Measurements from ENCODE around the gene C1orf210. TPM values are rescaled to one million over a fixed set of nuclear protein-coding genes. Genes with fewer than 3 reads are reported as not detected.

Gene C1orf210
- total and polyA plus RNA-seq, 12 donors, result not detected

DNA sequence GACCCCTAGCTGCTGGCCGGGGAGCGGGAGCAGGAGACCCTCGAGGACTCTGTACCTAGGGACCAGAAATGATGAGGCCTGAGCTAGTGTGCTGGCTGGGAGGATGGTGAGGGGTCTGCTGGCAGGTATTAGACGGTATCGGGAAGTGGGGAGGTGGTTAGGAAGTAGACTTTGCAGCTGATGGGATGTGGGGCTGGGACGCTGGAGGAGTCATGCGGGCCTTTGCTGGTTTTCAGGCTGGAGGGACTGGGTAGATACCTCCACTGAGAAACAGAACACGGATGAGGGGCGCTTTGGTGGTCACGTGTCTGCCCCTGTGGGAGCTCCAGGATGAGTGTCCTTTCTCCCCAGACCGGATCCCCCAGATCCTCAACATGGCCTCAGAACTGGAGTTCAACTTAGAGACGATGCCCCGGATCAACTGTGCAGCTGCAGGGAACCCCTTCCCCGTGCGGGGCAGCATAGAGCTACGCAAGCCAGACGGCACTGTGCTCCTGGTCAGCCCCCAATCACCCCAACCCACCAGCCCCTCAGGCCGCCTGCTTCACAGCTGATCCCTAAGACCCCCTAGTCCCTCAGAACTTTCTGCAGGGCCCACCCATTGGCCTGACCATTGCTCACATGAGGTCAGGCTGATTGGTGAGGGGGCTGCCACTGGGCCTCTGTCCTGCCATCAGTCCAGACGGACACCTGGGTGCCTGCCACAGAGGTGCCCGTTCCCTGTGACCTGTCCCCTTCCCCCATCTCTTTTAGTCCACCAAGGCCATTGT, 23.4 kb upstream of the C1orf210 start:
- Histone ChIP-seq H3K27me3 (no peaks in the 10 kb centered on the region), H3K27ac (no peak overlapping the region), H3K9me3 (replicated peaks in 1 of 3) (no peaks in the 10 kb centered on the region), H3K36me3 (replicated peaks in 1 of 2) (no peaks in the 10 kb centered on the region), H3K4me1 (replicated peaks in 1 of 2) (no peaks in the 10 kb centered on the region), H3K4me3 (no peak overlapping the region)
- no peak for TF ChIP-seq POLR2A (IDR thresholded peaks at IDR 0.05)
- TF ChIP-seq, protein P1, sequence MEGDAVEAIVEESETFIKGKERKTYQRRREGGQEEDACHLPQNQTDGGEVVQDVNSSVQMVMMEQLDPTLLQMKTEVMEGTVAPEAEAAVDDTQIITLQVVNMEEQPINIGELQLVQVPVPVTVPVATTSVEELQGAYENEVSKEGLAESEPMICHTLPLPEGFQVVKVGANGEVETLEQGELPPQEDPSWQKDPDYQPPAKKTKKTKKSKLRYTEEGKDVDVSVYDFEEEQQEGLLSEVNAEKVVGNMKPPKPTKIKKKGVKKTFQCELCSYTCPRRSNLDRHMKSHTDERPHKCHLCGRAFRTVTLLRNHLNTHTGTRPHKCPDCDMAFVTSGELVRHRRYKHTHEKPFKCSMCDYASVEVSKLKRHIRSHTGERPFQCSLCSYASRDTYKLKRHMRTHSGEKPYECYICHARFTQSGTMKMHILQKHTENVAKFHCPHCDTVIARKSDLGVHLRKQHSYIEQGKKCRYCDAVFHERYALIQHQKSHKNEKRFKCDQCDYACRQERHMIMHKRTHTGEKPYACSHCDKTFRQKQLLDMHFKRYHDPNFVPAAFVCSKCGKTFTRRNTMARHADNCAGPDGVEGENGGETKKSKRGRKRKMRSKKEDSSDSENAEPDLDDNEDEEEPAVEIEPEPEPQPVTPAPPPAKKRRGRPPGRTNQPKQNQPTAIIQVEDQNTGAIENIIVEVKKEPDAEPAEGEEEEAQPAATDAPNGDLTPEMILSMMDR (IDR thresholded peaks at IDR 0.05), result no peak
- intact Hi-C loops (cut with DNase I), result no loop called here
- 94 to 95% (median 95%) methylated on average over 13 to 20 of the region's 20 CpGs for WGBS, 4 donors
- DNase-seq, result peak in 1 of 7 donors; percentile 7

DNA sequence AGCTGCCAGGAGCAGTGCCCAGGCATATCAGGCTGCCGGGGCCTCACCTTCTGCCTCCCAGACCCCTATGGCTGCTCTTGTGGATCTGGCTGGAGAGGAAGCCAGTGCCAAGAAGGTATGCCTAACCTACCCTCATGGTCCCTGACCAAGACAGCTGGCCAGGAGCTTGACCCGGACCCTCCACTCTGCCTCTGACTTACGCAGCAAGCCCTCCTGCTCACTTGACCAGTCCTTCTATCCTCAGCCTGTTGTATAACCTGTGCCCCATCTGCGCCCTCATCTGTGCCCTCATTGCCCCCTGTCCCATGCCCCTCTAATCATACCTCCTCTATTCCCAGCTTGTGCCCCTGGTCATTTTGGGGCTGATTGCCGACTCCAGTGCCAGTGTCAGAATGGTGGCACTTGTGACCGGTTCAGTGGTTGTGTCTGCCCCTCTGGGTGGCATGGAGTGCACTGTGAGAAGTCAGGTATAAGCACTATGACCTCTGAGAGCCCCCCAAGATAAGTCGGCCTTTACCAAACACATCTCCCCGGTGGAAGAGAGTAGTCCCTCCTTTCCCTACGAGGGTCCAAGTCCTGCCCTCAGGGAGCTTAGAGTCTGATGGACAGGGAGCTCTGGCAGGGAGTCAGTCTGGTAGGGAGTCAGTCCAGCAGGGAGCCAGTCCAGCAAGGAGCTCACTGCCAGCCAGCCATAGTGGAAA, 22.2 kb upstream of the C1orf210 start:
- Histone ChIP-seq H3K27me3 (no peaks in the 10 kb centered on the region), H3K36me3 (replicated peaks in 1 of 2) (no peaks in the 10 kb centered on the region), H3K27ac (no peak overlapping the region), H3K9me3 (replicated peaks in 1 of 3) (no peaks in the 10 kb centered on the region), H3K4me3 (no peak overlapping the region), H3K4me1 (replicated peaks in 1 of 2) (no peaks in the 10 kb centered on the region)
- intact Hi-C loops (cut with DNase I), result no loop called here
- TF ChIP-seq, protein P1 (IDR thresholded peaks at IDR 0.05), result no peak
- TF ChIP-seq POLR2A (IDR thresholded peaks at IDR 0.05), result no peak
- DNase-seq, result peak in 1 of 7 donors; percentile 12
- WGBS, 4 donors, result 86 to 94% (median 91%) methylated on average over 5 to 9 of the region's 9 CpGs

DNA sequence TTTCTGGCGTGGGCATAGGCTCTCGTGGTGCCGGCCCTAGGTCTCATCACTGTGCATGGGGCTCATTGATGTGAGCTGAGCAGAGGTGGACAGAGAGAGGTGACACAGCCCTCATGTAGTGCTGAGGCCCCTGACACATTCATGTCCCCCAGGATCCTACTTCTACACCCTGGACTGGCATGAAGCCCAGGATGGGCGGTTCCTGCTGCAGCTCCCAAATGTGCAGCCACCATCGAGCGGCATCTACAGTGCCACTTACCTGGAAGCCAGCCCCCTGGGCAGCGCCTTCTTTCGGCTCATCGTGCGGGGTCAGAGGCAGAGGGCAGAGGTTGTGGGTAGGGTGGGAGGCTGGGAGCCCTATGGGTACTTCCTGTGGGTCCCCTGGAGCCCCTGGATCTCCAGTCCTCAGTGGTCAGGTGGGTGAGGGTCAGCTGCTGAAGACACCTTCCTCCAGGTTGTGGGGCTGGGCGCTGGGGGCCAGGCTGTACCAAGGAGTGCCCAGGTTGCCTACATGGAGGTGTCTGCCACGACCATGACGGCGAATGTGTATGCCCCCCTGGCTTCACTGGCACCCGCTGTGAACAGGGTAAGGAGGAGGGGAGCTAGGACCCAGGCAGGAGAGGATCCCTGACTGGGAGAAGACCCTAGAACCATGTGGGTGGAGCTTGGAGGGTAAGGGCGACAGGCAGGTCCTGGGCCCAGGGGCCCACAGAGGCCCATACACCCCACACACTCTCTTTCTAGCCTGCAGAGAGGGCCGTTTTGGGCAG, 21.5 kb upstream of the C1orf210 start:
- no peak overlapping the region for H3K27ac ChIP-seq
- H3K36me3 ChIP-seq (replicated peaks in 1 of 2), result no peaks in the 10 kb centered on the region
- no peaks in the 10 kb centered on the region for H3K9me3 ChIP-seq (replicated peaks in 1 of 3)
- H3K27me3 ChIP-seq, result no peaks in the 10 kb centered on the region
- 78 to 93% (median 86%) methylated on average over 9 to 17 of the region's 17 CpGs for WGBS, 4 donors
- H3K4me1 ChIP-seq (replicated peaks in 1 of 2), result no peaks in the 10 kb centered on the region
- no peak overlapping the region for H3K4me3 ChIP-seq
- TF ChIP-seq, protein P1 (IDR thresholded peaks at IDR 0.05), result no peak
- no peak for TF ChIP-seq POLR2A (IDR thresholded peaks at IDR 0.05)
- DNase-seq, result no peak
- intact Hi-C loops (cut with DNase I), result no loop called here

All from adrenal gland (tissue), 12 donors.